H1 (cell line): ENCODE results near the gene FAM50A.

Experiments
- ASH2L ChIP-seq: fragments of 200-600, 300-600 bp; sonication (generic); IDR thresholded peaks from one replicate; pipeline ENCODE4 v1.7.1; 2017; ENCODE audit warnings: low read length
- EGR1 ChIP-seq: IDR thresholded peaks from 2 replicates; pipeline ENCODE4 v1.6.1; 2011; ENCODE audit warnings: low read depth, low read length, borderline replicate concordance
- HDAC6 ChIP-seq: IDR thresholded peaks from one replicate; pipeline ENCODE4 v1.7.1; 2012; ENCODE audit warnings: low read depth, mild to moderate bottlenecking, inconsistent platforms, low read length, moderate library complexity
- KDM1A ChIP-seq: fragments of 200-600, 300-600 bp; sonication (generic); IDR thresholded peaks from 2 replicates; pipeline ENCODE4 v1.7.1; 2016; ENCODE audit warnings: mild to moderate bottlenecking, low read length, borderline replicate concordance
- MAFK ChIP-seq: IDR thresholded peaks from 2 replicates; pipeline ENCODE4 v1.6.1; 2012; ENCODE audit warnings: low read depth, mild to moderate bottlenecking, improper control_type of control experiment, low read length
- PHF8 ChIP-seq: fragments of 200-600 bp; sonication (generic); conservative IDR thresholded peaks from 2 replicates; pipeline ENCODE4 v1.7.1; 2012; ENCODE audit warnings: low read depth, mild to moderate bottlenecking, inconsistent platforms, low read length, moderate library complexity
- POLR2A ChIP-seq, 2 experiments: IDR thresholded peaks; 1 replicate in 1 of 2; 2 replicates in 1 of 2; pipeline ENCODE4 v1.6.1; 2011; ENCODE audit warnings: low read depth in 2 of 2, low read length in 2 of 2, mild to moderate bottlenecking in 2 of 2; ENCODE audit errors: control extremely low read depth in 1 of 2
- POU5F1 ChIP-seq: IDR thresholded peaks from 2 replicates; pipeline ENCODE4 v1.6.1; 2011; ENCODE audit warnings: low read depth, mild to moderate bottlenecking, low read length, moderate library complexity
- SIN3A ChIP-seq, 2 experiments: IDR thresholded peaks in 1 of 2; conservative IDR thresholded peaks in 1 of 2; 2 replicates each; pipeline ENCODE4 v1.6.1; 2011 to 2012; ENCODE audit warnings: low read length in 2 of 2, improper control_type of control experiment in 1 of 2, low read depth in 1 of 2, mild to moderate bottlenecking in 1 of 2
- TAF1 ChIP-seq: IDR thresholded peaks from 2 replicates; pipeline ENCODE4 v1.6.1; 2011; ENCODE audit warnings: mild to moderate bottlenecking, low read depth, low read length
- ZNF274 ChIP-seq: IDR thresholded peaks from 2 replicates; pipeline ENCODE4 v1.7.0; 2012; ENCODE audit warnings: low read length, borderline replicate concordance; ENCODE audit errors: extremely low read depth
- TF ChIP-seq, protein P1 (sequence below), 3 experiments: IDR thresholded peaks; 1 replicate in 2 of 3; 2 replicates in 1 of 3; pipeline versions ENCODE4 v1.5.1 to v1.6.1; 2011; ENCODE audit warnings: low read length in 3 of 3, mild to moderate bottlenecking in 3 of 3, inconsistent platforms in 2 of 3, low read depth in 1 of 3, moderate library complexity in 1 of 3; ENCODE audit not compliant: insufficient read depth in 1 of 3; ENCODE audit errors: control extremely low read depth in 1 of 3
- TF ChIP-seq, protein P2 (sequence below): IDR thresholded peaks from 2 replicates; pipeline ENCODE4 v1.6.1; 2011; ENCODE audit warnings: low read depth, mild to moderate bottlenecking, low read length; ENCODE audit not compliant: insufficient read depth

DNA sequence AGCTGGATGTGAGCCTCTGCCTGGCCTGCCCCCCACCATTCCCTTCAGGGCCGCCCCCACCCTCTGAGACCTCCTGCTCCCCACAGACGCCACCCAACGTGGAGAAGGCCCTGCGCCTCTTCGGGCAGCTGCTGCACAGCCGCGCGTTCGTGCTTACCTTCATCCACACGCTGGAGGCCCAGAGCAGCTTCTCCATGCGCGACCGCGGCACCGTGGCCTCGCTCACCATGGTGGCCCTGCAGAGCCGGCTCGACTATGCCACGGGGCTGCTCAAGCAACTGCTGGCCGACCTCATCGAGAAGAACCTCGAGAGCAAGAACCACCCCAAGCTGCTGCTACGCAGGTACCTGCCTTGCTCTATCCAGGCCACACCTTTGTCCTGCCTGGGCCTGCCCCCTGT, 24.3 kb downstream of the FAM50A start:
- TF ChIP-seq, protein P1, sequence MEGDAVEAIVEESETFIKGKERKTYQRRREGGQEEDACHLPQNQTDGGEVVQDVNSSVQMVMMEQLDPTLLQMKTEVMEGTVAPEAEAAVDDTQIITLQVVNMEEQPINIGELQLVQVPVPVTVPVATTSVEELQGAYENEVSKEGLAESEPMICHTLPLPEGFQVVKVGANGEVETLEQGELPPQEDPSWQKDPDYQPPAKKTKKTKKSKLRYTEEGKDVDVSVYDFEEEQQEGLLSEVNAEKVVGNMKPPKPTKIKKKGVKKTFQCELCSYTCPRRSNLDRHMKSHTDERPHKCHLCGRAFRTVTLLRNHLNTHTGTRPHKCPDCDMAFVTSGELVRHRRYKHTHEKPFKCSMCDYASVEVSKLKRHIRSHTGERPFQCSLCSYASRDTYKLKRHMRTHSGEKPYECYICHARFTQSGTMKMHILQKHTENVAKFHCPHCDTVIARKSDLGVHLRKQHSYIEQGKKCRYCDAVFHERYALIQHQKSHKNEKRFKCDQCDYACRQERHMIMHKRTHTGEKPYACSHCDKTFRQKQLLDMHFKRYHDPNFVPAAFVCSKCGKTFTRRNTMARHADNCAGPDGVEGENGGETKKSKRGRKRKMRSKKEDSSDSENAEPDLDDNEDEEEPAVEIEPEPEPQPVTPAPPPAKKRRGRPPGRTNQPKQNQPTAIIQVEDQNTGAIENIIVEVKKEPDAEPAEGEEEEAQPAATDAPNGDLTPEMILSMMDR (IDR thresholded peaks at IDR 0.05; ENCODE audit: control extremely low read depth in 1 of 3, insufficient read depth in 1 of 3, low read depth in 1 of 3, low read length in 3 of 3) = no peak
- TF ChIP-seq, protein P2, sequence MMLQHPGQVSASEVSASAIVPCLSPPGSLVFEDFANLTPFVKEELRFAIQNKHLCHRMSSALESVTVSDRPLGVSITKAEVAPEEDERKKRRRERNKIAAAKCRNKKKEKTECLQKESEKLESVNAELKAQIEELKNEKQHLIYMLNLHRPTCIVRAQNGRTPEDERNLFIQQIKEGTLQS = no peak
- TF ChIP-seq KDM1A = no peak
- TF ChIP-seq POLR2A (IDR thresholded peaks at IDR 0.05; ENCODE audit: control extremely low read depth in 1 of 2, low read depth in 2 of 2, low read length in 2 of 2) = no peak
- no peak for TF ChIP-seq ASH2L
- no peak for TF ChIP-seq SIN3A (conservative IDR thresholded peaks at IDR 0.05 in 1 of 2, IDR thresholded peaks at IDR 0.05 in 1 of 2; ENCODE audit: low read depth in 1 of 2, low read length in 2 of 2)
- TF ChIP-seq HDAC6 = no peak
- no peak for TF ChIP-seq EGR1
- TF ChIP-seq PHF8 = no peak
- no peak for TF ChIP-seq POU5F1
- TF ChIP-seq MAFK = no peak
- no peak for TF ChIP-seq TAF1
- no peak for TF ChIP-seq ZNF274
